GM20431 (cell line): ENCODE measurements around the gene PFDN1.

ENCODE experiments used
- in situ Hi-C: fragments of 300-500 bp; cut with MseI, MboI; formaldehyde crosslinking; loops from one replicate; pipeline ENCODE4 v1.15.0; 2020; ENCODE audit warnings: low sequenced_read_pairs; ENCODE audit not compliant: unreplicated experiment

Gene PFDN1, protein sequence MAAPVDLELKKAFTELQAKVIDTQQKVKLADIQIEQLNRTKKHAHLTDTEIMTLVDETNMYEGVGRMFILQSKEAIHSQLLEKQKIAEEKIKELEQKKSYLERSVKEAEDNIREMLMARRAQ

DNA sequence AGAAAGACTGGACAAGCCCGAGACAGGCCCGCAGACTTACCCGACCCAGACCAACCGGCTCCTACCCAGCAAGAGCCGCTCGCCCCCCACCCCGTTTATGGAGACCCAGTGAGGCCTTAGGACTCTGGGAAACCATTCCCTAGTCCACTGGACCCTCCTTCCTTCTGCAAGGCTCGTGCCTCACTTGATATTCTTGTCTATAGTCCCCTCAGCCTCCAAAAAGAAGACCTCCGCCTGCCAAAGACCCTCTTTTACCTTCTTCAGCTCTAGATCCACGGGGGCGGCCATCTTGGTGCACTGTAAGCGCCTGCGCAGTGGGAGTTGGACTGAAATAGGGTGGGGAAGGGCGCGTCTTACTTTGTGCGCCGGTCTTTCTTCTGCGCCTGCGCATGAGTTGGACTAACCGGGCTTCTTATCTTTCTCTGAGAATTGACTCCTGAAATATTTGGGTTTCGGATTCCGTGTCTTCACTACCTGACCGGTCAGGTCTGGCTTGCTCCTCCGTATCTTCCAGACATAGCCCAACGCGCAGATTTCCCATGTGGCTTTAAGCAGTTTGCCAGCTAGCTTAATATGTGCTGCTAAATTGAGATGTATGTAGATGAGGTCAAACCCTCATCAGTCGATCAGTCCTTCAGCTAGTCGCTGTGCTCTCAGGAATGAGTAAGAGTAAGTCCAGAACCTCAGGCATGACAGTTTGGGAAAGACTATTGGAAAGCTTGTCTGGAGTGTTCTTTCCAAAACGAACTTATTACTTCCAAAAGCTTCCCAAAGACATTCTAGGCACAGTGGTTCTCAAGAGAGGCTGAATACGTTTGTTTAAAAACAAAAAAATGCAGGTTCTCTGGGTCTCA, at the start of gene PFDN1:
Gene PFDN1 (minus strand): TSS at position 316 of the 854 bp plus-strand sequence. CDS start 28 bp downstream, at position 288.
- in situ Hi-C loops, result no loop called here

DNA sequence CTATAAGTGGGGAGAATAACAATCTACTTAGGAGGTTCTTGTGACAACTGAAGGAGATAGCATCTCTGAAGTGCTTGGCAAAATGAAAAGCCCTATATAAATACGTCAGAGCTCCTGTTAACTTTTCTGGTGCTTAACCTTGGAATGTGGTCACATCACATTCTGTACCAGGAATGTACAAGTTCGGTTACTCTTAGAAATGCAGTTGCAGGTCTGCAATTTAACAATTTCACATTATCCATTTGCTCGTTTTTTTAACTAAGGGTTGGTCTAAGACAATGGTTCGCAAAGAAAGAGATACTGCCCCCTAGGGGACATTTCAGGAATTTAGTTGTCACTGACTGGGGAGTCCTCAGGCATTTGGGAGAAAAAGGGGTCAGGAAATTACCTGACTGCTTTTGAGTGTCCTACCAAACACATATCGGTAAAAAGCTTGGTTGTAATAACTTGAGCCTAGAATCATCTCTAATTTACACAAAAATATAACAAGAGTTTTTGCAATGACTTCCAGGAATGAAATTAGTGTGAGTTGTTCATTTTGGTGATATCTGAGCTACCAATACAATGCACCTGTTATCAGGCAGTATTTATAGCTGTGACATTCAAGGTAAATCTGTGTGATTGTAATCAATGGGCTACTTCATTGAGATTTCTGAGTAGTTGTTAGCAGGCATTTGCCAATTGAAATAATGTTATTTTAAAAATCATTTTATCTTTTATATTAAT, 48.9 kb upstream of the PFDN1 start:
- in situ Hi-C loops, result loop anchor here (25.0 kb wide), 2 partner anchors 286 to 289 kb away; partner anchors contain the start of genes CD14, IK, NDUFA2 and TMCO6

DNA sequence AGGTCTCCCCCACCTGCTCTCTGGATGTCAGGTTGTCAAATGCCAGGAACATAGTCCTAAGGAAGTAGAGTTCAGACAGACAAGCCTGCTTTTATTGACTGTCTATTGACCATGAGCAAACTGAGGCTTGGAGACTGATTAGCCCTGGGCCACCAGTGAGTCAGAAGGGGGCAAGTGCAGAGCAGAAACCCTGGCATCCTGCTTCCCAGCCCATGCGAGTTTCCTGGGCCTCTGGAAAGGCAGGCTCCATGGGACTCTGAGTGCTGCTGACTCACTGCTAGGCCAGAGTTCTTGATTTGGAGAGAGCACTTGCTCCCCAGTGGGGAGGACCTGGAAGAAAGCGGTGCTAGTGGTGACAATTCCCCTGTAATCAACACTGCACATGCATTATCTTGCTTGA, 46.3 kb upstream of the PFDN1 start:
- in situ Hi-C loops, result loop anchor here (10.0 kb wide), 1 partner anchor 104 kb away; no protein-coding TSS in a partner anchor

GRCh38 chr5:140348104-140348503, 45.2 kb upstream of the PFDN1 start:
- in situ Hi-C loops, result loop anchor here (10.0 kb wide), 1 partner anchor 103 kb away; no protein-coding TSS in a partner anchor

DNA sequence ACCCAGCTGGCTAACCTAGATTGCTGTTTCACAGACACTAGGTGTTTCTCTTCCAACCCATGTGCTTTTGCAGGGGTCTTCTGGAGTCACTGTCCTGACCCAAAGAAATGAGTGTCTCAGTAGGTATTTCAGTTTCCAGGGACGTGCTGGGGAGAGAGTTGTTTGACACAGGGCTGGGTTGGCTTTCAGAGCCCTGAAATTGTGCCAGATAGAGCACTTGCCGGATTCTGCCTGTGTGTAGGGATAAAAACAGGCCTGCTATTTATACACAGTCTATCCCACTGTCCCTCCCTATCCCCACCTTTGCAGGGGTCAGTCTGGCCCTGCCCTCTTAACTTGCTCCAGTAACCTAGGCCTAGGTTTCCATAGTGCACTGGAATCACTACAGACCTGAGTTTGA, 44.5 kb upstream of the PFDN1 start:
- in situ Hi-C loops, result loop anchor here (10.0 kb wide), 1 partner anchor 103 kb away; no protein-coding TSS in a partner anchor

DNA sequence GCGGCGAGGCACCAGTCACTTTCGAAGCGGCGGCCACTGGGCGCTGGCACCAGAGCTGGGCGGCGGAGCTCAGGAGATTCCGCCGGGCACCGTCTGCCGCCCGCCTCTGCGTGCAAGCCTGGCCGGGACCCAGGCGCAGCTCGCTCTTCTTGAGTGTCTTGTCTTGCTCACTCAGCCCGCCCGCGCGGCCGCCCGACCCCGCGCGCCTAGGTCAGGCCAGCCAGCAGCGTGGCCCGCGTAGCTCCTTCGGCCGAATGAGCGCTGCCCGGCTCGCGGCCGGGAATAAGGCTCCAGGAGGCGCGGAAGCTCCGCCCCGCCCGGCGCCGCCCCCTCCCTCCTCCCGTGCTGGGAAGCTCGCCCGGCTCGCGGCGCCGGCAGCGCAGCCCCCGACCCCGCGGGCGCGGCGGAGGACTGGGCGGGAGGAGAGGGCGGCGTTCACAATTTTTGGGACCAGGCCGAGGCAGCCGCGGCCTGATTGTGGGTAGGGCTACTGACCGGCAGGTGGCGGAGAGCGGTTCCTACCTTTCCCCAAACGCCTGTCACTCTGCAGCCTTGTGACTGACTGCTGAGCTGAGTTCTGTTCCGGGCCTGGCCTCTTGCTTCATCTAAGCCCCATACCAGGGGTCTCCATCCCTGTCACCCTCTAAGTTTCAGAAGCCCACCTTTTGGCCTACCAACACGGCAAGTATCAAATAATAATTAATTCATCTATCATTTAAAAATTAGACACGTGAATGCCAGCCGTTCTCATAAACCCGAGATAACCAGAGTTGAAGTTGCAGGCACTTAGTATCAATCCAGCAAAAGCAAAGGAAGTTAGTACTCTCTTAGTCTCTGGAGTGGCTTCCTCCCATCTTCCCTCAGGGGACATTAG, 43.7 kb upstream of the PFDN1 start, which contains the start of gene HBEGF:
Gene HBEGF (minus strand): TSS at position 256 of the 874 bp plus-strand sequence. CDS start 275 bp downstream, outside the sequence.
- in situ Hi-C loops, result loop anchor here (10.0 kb wide), 1 partner anchor 102 kb away; no protein-coding TSS in a partner anchor

GRCh38 chr5:140345919-140346347, 43.0 kb upstream of the PFDN1 start:
- in situ Hi-C loops, result loop anchor here (10.0 kb wide), 1 partner anchor 101 kb away; no protein-coding TSS in a partner anchor

DNA sequence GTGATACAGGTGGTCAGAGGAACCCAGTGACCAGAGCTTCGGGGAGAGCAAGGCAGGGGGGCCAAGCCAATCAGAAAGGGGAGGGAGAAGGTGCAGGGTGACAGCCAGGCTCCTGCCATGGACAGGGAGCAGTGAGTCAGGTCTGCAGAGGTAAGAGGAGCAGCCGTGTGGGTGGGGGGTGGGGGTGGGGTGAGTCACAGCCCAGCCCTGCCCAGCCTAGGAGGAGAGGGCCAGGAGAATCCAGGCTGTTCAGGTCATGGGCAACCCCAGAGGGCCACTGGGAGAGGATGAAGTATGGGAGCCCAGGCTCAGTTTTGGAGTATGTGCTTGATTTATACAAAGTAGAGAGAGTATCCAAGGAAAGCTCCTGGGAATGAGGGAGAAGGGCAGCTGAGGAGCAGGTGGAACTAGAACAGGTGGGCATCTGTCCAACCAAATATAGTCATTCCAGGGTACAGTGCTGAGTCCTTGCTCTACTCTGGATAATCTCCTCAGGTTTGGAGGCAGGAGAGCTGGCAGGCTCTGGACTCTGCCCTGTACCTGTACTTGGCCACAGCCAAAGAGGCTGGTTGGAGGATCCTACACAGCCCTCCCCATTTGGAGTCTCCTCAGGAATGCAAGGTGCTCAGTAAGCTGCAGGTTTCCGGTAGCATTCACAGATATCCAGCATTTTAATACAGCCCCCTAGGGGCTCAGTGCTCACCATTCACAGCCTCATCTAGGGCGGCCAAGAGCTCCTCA, 42.0 kb upstream of the PFDN1 start:
- in situ Hi-C loops, result loop anchor here (10.0 kb wide), 1 partner anchor 100 kb away; no protein-coding TSS in a partner anchor

DNA sequence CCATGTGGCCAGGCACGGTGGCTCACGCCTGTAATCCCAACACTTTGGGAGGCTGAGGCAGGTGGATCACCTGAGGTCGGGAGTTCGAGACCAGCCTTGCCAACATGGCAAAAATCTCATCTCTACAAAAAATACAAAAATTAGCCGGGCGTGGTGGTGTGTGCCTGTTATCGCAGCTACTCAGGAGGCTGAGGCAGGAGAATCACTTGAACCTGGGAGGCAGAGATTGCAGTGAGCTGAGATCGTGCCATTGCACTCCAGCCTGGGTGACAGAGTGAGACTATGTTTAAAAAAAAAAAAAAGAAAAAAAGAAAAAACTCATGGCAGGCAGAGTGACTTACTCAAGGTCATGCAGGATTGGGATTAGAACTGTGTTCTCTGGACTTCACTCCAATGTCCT, 40.9 kb upstream of the PFDN1 start:
- in situ Hi-C loops, result loop anchor here (10.0 kb wide), 1 partner anchor 99 kb away; no protein-coding TSS in a partner anchor

DNA sequence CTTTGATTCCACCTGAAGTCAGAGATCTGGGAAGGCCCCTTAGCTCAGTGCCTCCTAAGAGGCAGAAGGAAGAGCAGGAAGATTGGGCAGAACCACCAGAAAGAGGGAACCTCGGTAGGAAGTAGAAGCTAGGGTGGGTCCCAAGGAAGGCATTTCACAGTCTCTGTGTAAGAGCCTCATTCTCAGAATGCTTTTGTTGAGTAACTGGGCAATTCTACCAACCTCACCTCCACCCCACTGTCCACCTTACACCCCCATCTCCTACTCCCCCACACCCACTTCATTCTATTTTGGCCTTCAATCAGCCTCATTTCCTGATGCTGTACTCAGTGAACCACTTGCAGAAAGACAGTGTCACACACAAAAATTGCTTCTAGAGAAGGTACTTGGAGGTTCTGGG, 40.0 kb upstream of the PFDN1 start:
- in situ Hi-C loops, result loop anchor here (10.0 kb wide), 1 partner anchor 98 kb away; no protein-coding TSS in a partner anchor

GRCh38 chr5:140342287-140342686, 39.4 kb upstream of the PFDN1 start:
- in situ Hi-C loops, result loop anchor here (10.0 kb wide), 1 partner anchor 97 kb away; no protein-coding TSS in a partner anchor

GRCh38 chr5:140341591-140341990, 38.7 kb upstream of the PFDN1 start:
- in situ Hi-C loops, result loop anchor here (10.0 kb wide), 1 partner anchor 97 kb away; no protein-coding TSS in a partner anchor

DNA sequence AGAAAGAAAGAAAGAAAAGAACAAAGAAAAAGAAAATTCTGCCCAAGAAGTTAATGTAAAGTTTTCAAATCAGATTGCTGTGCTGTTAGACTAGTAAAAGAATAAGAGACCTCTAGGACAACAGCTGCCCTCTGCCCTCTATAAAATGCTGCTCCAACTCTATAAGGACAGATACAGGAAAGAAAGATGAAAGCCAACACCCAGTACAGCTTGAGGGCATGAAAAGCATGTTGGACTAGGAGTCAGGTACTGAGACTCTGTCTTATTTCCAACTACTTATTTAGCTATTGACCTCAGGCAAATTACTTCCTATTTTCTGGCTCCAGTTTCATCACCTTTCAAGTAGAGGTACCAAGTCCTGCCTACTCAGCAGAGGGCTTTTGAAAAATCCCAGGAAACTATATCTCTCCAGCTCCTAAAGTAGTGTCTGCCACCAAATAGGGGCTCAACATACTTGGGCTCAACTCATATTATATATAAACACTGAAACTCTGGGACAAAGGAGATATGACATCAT, 37.8 kb upstream of the PFDN1 start:
- in situ Hi-C loops, result loop anchor here (10.0 kb wide), 1 partner anchor 96 kb away; no protein-coding TSS in a partner anchor

- in situ Hi-C loops, result loop anchor here (10.0 kb wide), 1 partner anchor 95 kb away; no protein-coding TSS in a partner anchor
Observed at GRCh38 chr5:140339636-140340035, 36.7 kb upstream of the PFDN1 start.

GRCh38 chr5:140338908-140339307, 36.0 kb upstream of the PFDN1 start:
- in situ Hi-C loops, result no loop called here

- in situ Hi-C loops, result no loop called here
Observed at GRCh38 chr5:140338336-140338735, 35.4 kb upstream of the PFDN1 start.

GRCh38 chr5:140337880-140338279, 35.0 kb upstream of the PFDN1 start:
- in situ Hi-C loops, result no loop called here

GRCh38 chr5:140336388-140336787, 33.5 kb upstream of the PFDN1 start:
- in situ Hi-C loops, result no loop called here
